ENCODE data around the gene SHH. TPM values are rescaled to one million over a fixed set of nuclear protein-coding genes. Genes with fewer than 3 reads are reported as not detected.

Gene SHH
- total RNA-seq, 2 donors from 2014 or later = 0.05 to 0.10 TPM

DNA sequence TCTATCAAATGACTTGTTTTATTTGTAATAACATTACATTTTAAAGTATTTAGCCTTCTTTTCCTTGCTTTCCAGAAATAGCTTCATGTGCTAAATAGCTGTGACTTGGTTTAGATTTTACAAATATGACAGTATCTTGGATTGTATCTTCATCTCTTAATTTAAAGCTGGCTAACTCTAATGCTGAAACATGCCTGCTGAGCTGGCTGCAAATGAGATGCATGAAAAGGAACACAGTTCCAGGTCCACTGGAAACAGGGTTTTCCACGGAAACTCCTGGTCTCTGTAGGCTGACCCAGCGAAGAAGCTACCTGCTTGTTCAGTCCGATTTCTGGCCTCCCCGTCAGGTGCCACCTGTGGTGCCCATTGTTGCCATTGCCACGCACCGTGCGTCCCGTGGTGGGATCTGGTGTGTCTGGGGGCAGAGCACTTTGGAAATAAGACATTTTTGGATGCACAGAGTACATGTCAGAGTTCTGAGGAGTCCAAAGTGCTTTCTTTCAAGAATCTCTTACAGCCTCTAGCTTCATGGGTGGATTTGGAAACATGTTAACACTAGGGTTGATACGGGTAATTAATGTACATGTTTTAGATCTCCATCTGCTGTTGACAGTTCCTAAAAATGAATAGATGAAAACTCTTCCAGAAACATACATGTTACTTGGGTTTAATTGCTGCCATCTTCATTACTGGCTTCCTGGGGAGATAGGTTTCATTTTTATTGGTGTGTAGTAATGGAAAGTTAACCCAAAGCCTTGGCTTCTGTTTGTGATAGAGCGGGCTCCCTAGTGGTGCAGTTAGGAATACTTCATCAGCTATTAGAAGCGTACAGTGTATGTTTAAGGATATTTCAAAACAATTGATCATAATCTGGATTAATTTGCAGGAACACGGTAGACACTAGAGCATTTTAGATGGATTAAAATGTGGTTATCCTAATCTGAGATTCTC, 45.0 kb downstream of the SHH start:
- peaks cover 10 to 31% of the 10 kb centered on the region in 2 donors for H3K36me3 Mint-ChIP-seq (ENCODE audit: insufficient read depth in 2 of 2)
- ATAC-seq (replicated peaks in 1 of 2) (no peak), DNase-seq (no peak)
- no peaks in the 10 kb centered on the region for H3K9me3 Mint-ChIP-seq
- peaks cover 31% of the 10 kb centered on the region for H3K4me1 Mint-ChIP-seq (ENCODE audit: low read depth)
- H3K4me3 Mint-ChIP-seq = no peak overlapping the region
- H3K27ac Mint-ChIP-seq = no peak overlapping the region
- H3K27me3 Mint-ChIP-seq (ENCODE audit: low read depth) = no peaks in the 10 kb centered on the region

GRCh38 chr7:155766386-155766785, 45.9 kb downstream of the SHH start:
- DNase-seq = no peak

GRCh38 chr7:155765458-155765857, 46.8 kb downstream of the SHH start:
- ATAC-seq (replicated peaks in 1 of 2) (no peak), DNase-seq (no peak)
- H3K9me3 Mint-ChIP-seq = no peaks in the 10 kb centered on the region
- H3K36me3 Mint-ChIP-seq (ENCODE audit: insufficient read depth in 2 of 2) = peaks cover 8 to 26% of the 10 kb centered on the region in 2 donors
- H3K4me3 Mint-ChIP-seq = no peak overlapping the region
- H3K4me1 Mint-ChIP-seq (ENCODE audit: low read depth) = peaks cover 47% of the 10 kb centered on the region
- H3K27ac Mint-ChIP-seq = no peak overlapping the region
- H3K27me3 Mint-ChIP-seq (ENCODE audit: low read depth) = no peaks in the 10 kb centered on the region

More at GRCh38 chr7:155766386-155766785, 45.9 kb downstream of the SHH start:
- no peak for ATAC-seq (replicated peaks in 1 of 2)
- no peaks in the 10 kb centered on the region for H3K27me3 Mint-ChIP-seq (ENCODE audit: low read depth)
- peaks cover 40% of the 10 kb centered on the region for H3K4me1 Mint-ChIP-seq (ENCODE audit: low read depth)
- H3K9me3 Mint-ChIP-seq = no peaks in the 10 kb centered on the region
- no peak overlapping the region for H3K27ac Mint-ChIP-seq
- no peak overlapping the region for H3K4me3 Mint-ChIP-seq
- H3K36me3 Mint-ChIP-seq (ENCODE audit: insufficient read depth in 2 of 2) = peaks cover 10 to 29% of the 10 kb centered on the region in 2 donors

GRCh38 chr7:155764438-155764793, 47.8 kb downstream of the SHH start:
- peaks cover 4 to 21% of the 10 kb centered on the region in 2 donors for H3K36me3 Mint-ChIP-seq (ENCODE audit: insufficient read depth in 2 of 2)
- peak; percentile 49 to 58 for ATAC-seq (replicated peaks in 1 of 2)
- peak overlapping the region; percentile 85 to 89 for H3K4me3 Mint-ChIP-seq
- DNase-seq = peak; percentile 29 to 31
- peak overlapping the region; percentile 93 for H3K27ac Mint-ChIP-seq
- H3K27me3 Mint-ChIP-seq (ENCODE audit: low read depth) = no peaks in the 10 kb centered on the region
- H3K4me1 Mint-ChIP-seq (ENCODE audit: low read depth) = peaks cover 47% of the 10 kb centered on the region
- H3K9me3 Mint-ChIP-seq = no peaks in the 10 kb centered on the region

GRCh38 chr7:155763691-155764437, 48.4 kb downstream of the SHH start:
- peaks cover 47% of the 10 kb centered on the region for H3K4me1 Mint-ChIP-seq (ENCODE audit: low read depth)
- ATAC-seq (replicated peaks in 1 of 2) = peak; percentile 85 to 87

DNA sequence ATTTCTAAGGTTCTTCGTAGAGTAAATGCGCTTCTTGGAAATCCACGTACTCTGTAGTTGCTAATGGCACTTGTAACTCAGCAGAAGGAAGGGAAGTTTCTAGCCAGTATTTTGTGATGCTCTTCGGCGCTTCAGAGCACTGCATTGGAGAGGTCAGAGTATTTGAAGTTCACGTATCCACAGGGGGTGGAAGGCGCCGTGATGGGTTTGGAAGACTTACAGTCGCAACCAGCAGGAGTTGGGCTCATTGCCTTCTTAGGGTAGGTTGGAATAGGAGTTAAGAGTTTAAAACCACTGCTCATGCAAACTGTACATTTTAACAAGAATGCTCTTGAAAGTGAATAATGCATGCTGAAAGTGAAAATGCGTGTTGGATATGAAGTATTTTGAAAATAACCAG, 49.1 kb downstream of the SHH start:
- peaks cover 45% of the 10 kb centered on the region for H3K4me1 Mint-ChIP-seq (ENCODE audit: low read depth)
- no peaks in the 10 kb centered on the region for H3K27me3 Mint-ChIP-seq (ENCODE audit: low read depth)
- DNase-seq (no peak), ATAC-seq (replicated peaks in 1 of 2) (no peak)
- H3K4me3 Mint-ChIP-seq = peak overlapping the region; percentile 85 to 89
- no peaks in the 10 kb centered on the region for H3K9me3 Mint-ChIP-seq
- H3K36me3 Mint-ChIP-seq (ENCODE audit: insufficient read depth in 2 of 2) = peaks cover 1 to 13% of the 10 kb centered on the region in 2 donors
- peak overlapping the region; percentile 93 for H3K27ac Mint-ChIP-seq

More at GRCh38 chr7:155763691-155764437, 48.4 kb downstream of the SHH start:
- H3K4me3 Mint-ChIP-seq = peak overlapping the region; percentile 85 to 89
- peak; percentile 64 to 68 for DNase-seq
- H3K36me3 Mint-ChIP-seq (ENCODE audit: insufficient read depth in 2 of 2) = peaks cover 3 to 16% of the 10 kb centered on the region in 2 donors
- H3K27me3 Mint-ChIP-seq (ENCODE audit: low read depth) = no peaks in the 10 kb centered on the region
- peak overlapping the region; percentile 93 for H3K27ac Mint-ChIP-seq
- no peaks in the 10 kb centered on the region for H3K9me3 Mint-ChIP-seq

- Mint-ChIP-seq H3K36me3 (ENCODE audit: insufficient read depth in 2 of 2) (peaks cover 1 to 13% of the 10 kb centered on the region in 2 donors), H3K9me3 (no peaks in the 10 kb centered on the region), H3K27me3 (ENCODE audit: low read depth) (no peaks in the 10 kb centered on the region), H3K4me3 (peak overlapping the region; percentile 85 to 89), H3K4me1 (ENCODE audit: low read depth) (peaks cover 44% of the 10 kb centered on the region), H3K27ac (peak overlapping the region; percentile 93)
- no peak for DNase-seq
- ATAC-seq (replicated peaks in 1 of 2) = no peak
Observed at GRCh38 chr7:155762655-155763054, 49.6 kb downstream of the SHH start.

- no peak overlapping the region for H3K4me3 Mint-ChIP-seq
- H3K27me3 Mint-ChIP-seq (ENCODE audit: low read depth) = no peaks in the 10 kb centered on the region
- peaks cover 3 to 10% of the 10 kb centered on the region in 2 donors for H3K36me3 Mint-ChIP-seq (ENCODE audit: insufficient read depth in 2 of 2)
- H3K9me3 Mint-ChIP-seq = peaks cover 2% of the 10 kb centered on the region in 2 donors
- H3K27ac Mint-ChIP-seq = no peak overlapping the region
- peaks cover 48% of the 10 kb centered on the region for H3K4me1 Mint-ChIP-seq (ENCODE audit: low read depth)
- ATAC-seq (replicated peaks in 1 of 2) (no peak), DNase-seq (no peak)
Observed at GRCh38 chr7:155762036-155762435, 50.2 kb downstream of the SHH start.

GRCh38 chr7:155761162-155761561, 51.1 kb downstream of the SHH start:
- H3K27ac Mint-ChIP-seq = peak overlapping the region; percentile 18
- DNase-seq = no peak
- peaks cover 48% of the 10 kb centered on the region for H3K4me1 Mint-ChIP-seq (ENCODE audit: low read depth)
- peaks cover 6 to 12% of the 10 kb centered on the region in 2 donors for H3K36me3 Mint-ChIP-seq (ENCODE audit: insufficient read depth in 2 of 2)
- ATAC-seq (replicated peaks in 1 of 2) = no peak
- H3K27me3 Mint-ChIP-seq (ENCODE audit: low read depth) = no peaks in the 10 kb centered on the region
- no peak overlapping the region for H3K4me3 Mint-ChIP-seq
- peaks cover 2% of the 10 kb centered on the region in 2 donors for H3K9me3 Mint-ChIP-seq

GRCh38 chr7:155759740-155760430, 52.4 kb downstream of the SHH start:
- peaks cover 47% of the 10 kb centered on the region for H3K4me1 Mint-ChIP-seq (ENCODE audit: low read depth)
- DNase-seq (no peak), ATAC-seq (replicated peaks in 1 of 2) (no peak)
- H3K9me3 Mint-ChIP-seq = peaks cover 2% of the 10 kb centered on the region in 2 donors
- no peak overlapping the region for H3K27ac Mint-ChIP-seq
- no peaks in the 10 kb centered on the region for H3K27me3 Mint-ChIP-seq (ENCODE audit: low read depth)
- peaks cover 6 to 10% of the 10 kb centered on the region in 2 donors for H3K36me3 Mint-ChIP-seq (ENCODE audit: insufficient read depth in 2 of 2)
- H3K4me3 Mint-ChIP-seq = no peak overlapping the region

DNA sequence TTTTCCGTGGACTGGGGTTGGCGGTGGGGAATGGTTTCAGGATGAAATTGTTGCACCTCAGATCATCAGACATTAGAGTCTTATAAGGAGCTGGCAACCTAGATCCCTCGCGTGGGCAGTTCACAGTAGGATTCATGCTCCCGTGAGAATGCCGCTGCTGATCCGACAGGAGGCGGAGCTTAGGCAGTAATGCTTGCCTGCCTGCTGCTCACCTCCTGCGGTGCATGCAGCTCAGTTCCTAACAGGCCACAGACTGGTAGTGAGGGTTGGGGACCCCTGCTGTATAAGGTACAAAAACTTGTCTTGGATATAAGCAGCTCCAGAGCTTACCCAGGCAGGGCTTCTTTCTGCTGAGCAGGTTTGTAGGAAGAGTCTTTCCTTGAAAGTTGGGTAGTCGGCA, 53.9 kb downstream of the SHH start:
- peaks cover 2% of the 10 kb centered on the region in 2 donors for H3K9me3 Mint-ChIP-seq
- no peak for ATAC-seq (replicated peaks in 1 of 2)
- H3K4me1 Mint-ChIP-seq (ENCODE audit: low read depth) = peaks cover 46% of the 10 kb centered on the region
- H3K27me3 Mint-ChIP-seq (ENCODE audit: low read depth) = no peaks in the 10 kb centered on the region
- DNase-seq = no peak
- no peak overlapping the region for H3K4me3 Mint-ChIP-seq
- H3K27ac Mint-ChIP-seq = no peak overlapping the region
- peaks cover 6 to 10% of the 10 kb centered on the region in 2 donors for H3K36me3 Mint-ChIP-seq (ENCODE audit: insufficient read depth in 2 of 2)

DNA sequence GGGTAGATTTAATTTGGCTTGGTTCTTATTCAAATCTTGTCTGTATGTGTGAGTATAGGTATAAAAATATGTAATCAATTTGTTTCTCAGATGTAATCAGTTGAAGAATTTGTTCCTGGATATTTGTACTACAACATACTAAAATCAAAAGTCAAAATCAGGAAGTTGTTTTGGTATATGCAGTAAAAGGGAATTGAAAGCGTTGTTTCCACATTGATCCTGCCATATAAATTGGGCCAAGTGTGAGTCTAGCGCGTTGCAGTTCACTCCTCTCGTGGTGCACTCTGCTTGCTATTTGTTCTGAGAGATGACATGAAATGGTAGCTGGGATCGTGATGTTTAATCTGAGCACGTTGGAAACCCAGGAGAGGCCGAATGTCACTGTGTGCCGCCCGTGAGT, 55.9 kb downstream of the SHH start:
- H3K27me3 Mint-ChIP-seq (ENCODE audit: low read depth) = no peaks in the 10 kb centered on the region
- peak overlapping the region; percentile 54 for H3K27ac Mint-ChIP-seq
- no peak for DNase-seq
- H3K4me3 Mint-ChIP-seq = no peak overlapping the region
- ATAC-seq (replicated peaks in 1 of 2) = no peak
- peaks cover 5 to 7% of the 10 kb centered on the region in 2 donors for H3K36me3 Mint-ChIP-seq (ENCODE audit: insufficient read depth in 2 of 2)
- H3K4me1 Mint-ChIP-seq (ENCODE audit: low read depth) = peaks cover 46% of the 10 kb centered on the region
- H3K9me3 Mint-ChIP-seq = peaks cover 2% of the 10 kb centered on the region in 2 donors

Data from activated T-cell treated with anti-CD3 and anti-CD28 coated beads, Interleukin-2, amount 50 U/mL, for 72 hours (primary cell).